ENCODE measurements around the gene ZCCHC12. TPM values are rescaled to one million over a fixed set of nuclear protein-coding genes. Genes with fewer than 3 reads are reported as not detected.
A peak's percentile ranks its signal among the peaks of the same experiment; 100 is the strongest.

The ZCCHC12 gene
- under 1 TPM in 2 of 4 donors, not detected in 2; 0.32 to 0.55 TPM for total RNA-seq

GRCh38 chrX:118823263-118824172 lies at the start of gene ZCCHC12:
TSS of gene ZCCHC12 (plus strand) at chrX:118823824. CDS start at chrX:118825245, 1,421 bp downstream.
- TF ChIP-seq EP300 (IDR thresholded peaks at IDR 0.05; ENCODE audit: low read depth) (no peak), CTCF (IDR thresholded peaks at IDR 0.05) (no peak), POLR2AphosphoS5 (IDR thresholded peaks at IDR 0.05) (no peak), POLR2A (IDR thresholded peaks at IDR 0.05) (no peak)
- Histone ChIP-seq H3K27me3 (peaks cover 43% of the 10 kb centered on the region), H3K4me3 (peak within 1 kb of the TSS in 3 of 4 donors; percentile 6 to 42 (median 18)), H3K9me3 (no peaks in the 10 kb centered on the region), H3K36me3 (no peaks in the 10 kb centered on the region), H3K27ac (no peak within 1 kb of the TSS), H3K4me1 (peaks cover 0 to 8% (median 0%) of the 10 kb centered on the region in 4 donors)
- peak; percentile 35 for DNase-seq
- WGBS, 2 donors (ENCODE audit: low coverage in 1 of 2): 10 to 50% methylated on average over 2 to 35 of the region's 51 CpGs
- intact Hi-C loops (cut with DNase I; ENCODE audit: low total_unique reads) (no loop called here), in situ Hi-C loops (cut with MboI; ENCODE audit: low pct_ligation_motif_present in 1 of 4, low pct_unique_long_range_greater_than_20kb in 1 of 4, low sequenced_read_pairs in 3 of 4) (loop anchor here in 2 of 4 donors (25.0 kb wide), 2 partner anchors 186 to 361 kb away; no protein-coding TSS in a partner anchor)

GRCh38 chrX:118779581-118779980 lies 44.0 kb upstream of the ZCCHC12 start:
- no peaks in the 10 kb centered on the region for H3K36me3 ChIP-seq
- in situ Hi-C loops (cut with MboI; ENCODE audit: low pct_ligation_motif_present in 1 of 4, low pct_unique_long_range_greater_than_20kb in 1 of 4, low sequenced_read_pairs in 3 of 4): no loop called here
- no peak overlapping the region for H3K4me3 ChIP-seq
- WGBS, 2 donors (ENCODE audit: low coverage in 1 of 2): 67 to 86% methylated on average over 1 to 2 of the region's 2 CpGs
- no peaks in the 10 kb centered on the region for H3K27me3 ChIP-seq
- intact Hi-C loops (cut with DNase I; ENCODE audit: low total_unique reads): no loop called here
- H3K9me3 ChIP-seq: no peaks in the 10 kb centered on the region
- H3K4me1 ChIP-seq: no peaks in the 10 kb centered on the region
- H3K27ac ChIP-seq: no peak overlapping the region
- TF ChIP-seq EP300 (IDR thresholded peaks at IDR 0.05; ENCODE audit: low read depth): no peak
- no peak for TF ChIP-seq POLR2A (IDR thresholded peaks at IDR 0.05)
- TF ChIP-seq POLR2AphosphoS5 (IDR thresholded peaks at IDR 0.05): no peak
- no peak for TF ChIP-seq CTCF (IDR thresholded peaks at IDR 0.05)
- DNase-seq: no peak

- H3K27ac ChIP-seq: no peak overlapping the region
- intact Hi-C loops (cut with DNase I; ENCODE audit: low total_unique reads): no loop called here
- WGBS, 2 donors (ENCODE audit: low coverage in 1 of 2): 30% methylated on average over 2 of the region's 2 CpGs; no CpG with 5 or more reads in 1 of the 2 donors
These were observed 43.1 kb upstream of the ZCCHC12 start for GRCh38 chrX:118780509-118780908.

More at GRCh38 chrX:118780509-118780908, 43.1 kb upstream of the ZCCHC12 start:
- H3K4me1 ChIP-seq: no peaks in the 10 kb centered on the region
- TF ChIP-seq CTCF (IDR thresholded peaks at IDR 0.05): no peak
- TF ChIP-seq EP300 (IDR thresholded peaks at IDR 0.05; ENCODE audit: low read depth): no peak
- no peak for TF ChIP-seq POLR2AphosphoS5 (IDR thresholded peaks at IDR 0.05)
- TF ChIP-seq POLR2A (IDR thresholded peaks at IDR 0.05): no peak
- in situ Hi-C loops (cut with MboI; ENCODE audit: low pct_ligation_motif_present in 1 of 4, low pct_unique_long_range_greater_than_20kb in 1 of 4, low sequenced_read_pairs in 3 of 4): no loop called here
- no peaks in the 10 kb centered on the region for H3K27me3 ChIP-seq
- H3K9me3 ChIP-seq: no peaks in the 10 kb centered on the region
- no peak for DNase-seq
- no peaks in the 10 kb centered on the region for H3K36me3 ChIP-seq
- H3K4me3 ChIP-seq: no peak overlapping the region
